Measurements from ENCODE around the gene SFI1.
A peak's percentile ranks its signal among the peaks of the same experiment; 100 is the strongest.

The SFI1 gene

DNA sequence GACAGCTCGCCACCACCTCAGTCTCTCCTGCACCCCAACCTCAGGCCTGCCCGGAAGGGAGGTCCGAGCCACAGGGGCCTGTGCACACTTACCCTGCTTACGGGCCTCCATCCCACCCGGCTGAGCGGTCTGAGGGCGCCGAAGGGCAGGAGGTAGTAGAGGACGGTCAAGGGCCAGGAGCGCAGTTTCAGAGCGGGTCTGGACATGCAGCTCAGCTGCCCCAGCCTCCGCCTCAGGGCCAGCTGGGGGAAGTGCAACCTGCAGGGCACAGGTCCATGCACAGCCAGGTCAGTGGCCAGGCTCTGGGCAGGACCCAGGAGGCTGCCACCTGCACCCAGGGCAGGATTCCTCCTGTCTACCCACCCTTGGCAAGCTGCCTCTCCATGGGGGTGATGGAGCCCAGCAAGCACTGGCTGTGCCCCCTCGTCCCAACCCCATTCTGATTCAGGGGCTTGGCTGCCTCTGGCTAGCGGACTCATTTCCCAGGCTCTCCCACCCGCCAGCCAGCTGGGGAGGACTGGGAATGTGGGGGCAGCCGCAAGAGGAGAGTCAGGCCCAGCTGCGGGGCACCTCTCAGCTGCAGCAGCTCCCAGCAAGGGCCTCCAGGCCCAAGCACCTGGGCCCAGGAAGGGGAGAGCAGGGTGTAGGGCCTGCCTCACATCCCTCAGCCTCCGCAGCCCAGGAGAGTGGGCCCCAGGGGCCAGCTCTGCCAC lies 127.4 kb downstream of the SFI1 start:
- Histone ChIP-seq H3K4me1 (ENCODE audit: insufficient read depth, low read length) (peaks cover 34% of the 10 kb centered on the region), H3K36me3 (ENCODE audit: insufficient read depth, low read length) (peaks cover 25% of the 10 kb centered on the region)

GRCh38 chr22:31625257-31625640 lies 128.9 kb downstream of the SFI1 start:
- H3K9ac ChIP-seq (ENCODE audit: low read length) = no peak overlapping the region
- H3K36me3 ChIP-seq (ENCODE audit: insufficient read depth, low read length) = peaks cover 11% of the 10 kb centered on the region

More for the DNA sequence above, 127.4 kb downstream of the SFI1 start:
- H3K9ac ChIP-seq (ENCODE audit: low read length) = no peak overlapping the region
- no peaks in the 10 kb centered on the region for H3K9me3 ChIP-seq (ENCODE audit: low read length)
- no peak overlapping the region for H3K27ac ChIP-seq (ENCODE audit: low read depth, low read length)
- H3K27me3 ChIP-seq (ENCODE audit: control insufficient read depth in 1 of 2, insufficient read depth in 2 of 2, low read length in 2 of 2) = no peaks in the 10 kb centered on the region
- no peak overlapping the region for H3K4me3 ChIP-seq (ENCODE audit: low read depth in 1 of 2, low read length in 2 of 2)

GRCh38 chr22:31625661-31626426 lies 129.5 kb downstream of the SFI1 start:
- Histone ChIP-seq H3K4me1 (ENCODE audit: insufficient read depth, low read length) (peaks cover 46% of the 10 kb centered on the region), H3K27ac (ENCODE audit: low read depth, low read length) (peak overlapping the region; percentile 49), H3K36me3 (ENCODE audit: insufficient read depth, low read length) (peaks cover 5% of the 10 kb centered on the region), H3K9ac (ENCODE audit: low read length) (no peak overlapping the region), H3K4me3 (ENCODE audit: low read depth in 1 of 2, low read length in 2 of 2) (peak overlapping the region in 1 of 2 donors; percentile 49), H3K9me3 (ENCODE audit: low read length) (no peaks in the 10 kb centered on the region), H3K27me3 (ENCODE audit: control insufficient read depth in 1 of 2, insufficient read depth in 2 of 2, low read length in 2 of 2) (no peaks in the 10 kb centered on the region)

More at GRCh38 chr22:31625257-31625640, 128.9 kb downstream of the SFI1 start:
- Histone ChIP-seq H3K9me3 (ENCODE audit: low read length) (no peaks in the 10 kb centered on the region), H3K4me1 (ENCODE audit: insufficient read depth, low read length) (peaks cover 45% of the 10 kb centered on the region), H3K27me3 (ENCODE audit: control insufficient read depth in 1 of 2, insufficient read depth in 2 of 2, low read length in 2 of 2) (no peaks in the 10 kb centered on the region), H3K4me3 (ENCODE audit: low read depth in 1 of 2, low read length in 2 of 2) (peak overlapping the region in 1 of 2 donors; percentile 49), H3K27ac (ENCODE audit: low read depth, low read length) (peak overlapping the region; percentile 49)

DNA sequence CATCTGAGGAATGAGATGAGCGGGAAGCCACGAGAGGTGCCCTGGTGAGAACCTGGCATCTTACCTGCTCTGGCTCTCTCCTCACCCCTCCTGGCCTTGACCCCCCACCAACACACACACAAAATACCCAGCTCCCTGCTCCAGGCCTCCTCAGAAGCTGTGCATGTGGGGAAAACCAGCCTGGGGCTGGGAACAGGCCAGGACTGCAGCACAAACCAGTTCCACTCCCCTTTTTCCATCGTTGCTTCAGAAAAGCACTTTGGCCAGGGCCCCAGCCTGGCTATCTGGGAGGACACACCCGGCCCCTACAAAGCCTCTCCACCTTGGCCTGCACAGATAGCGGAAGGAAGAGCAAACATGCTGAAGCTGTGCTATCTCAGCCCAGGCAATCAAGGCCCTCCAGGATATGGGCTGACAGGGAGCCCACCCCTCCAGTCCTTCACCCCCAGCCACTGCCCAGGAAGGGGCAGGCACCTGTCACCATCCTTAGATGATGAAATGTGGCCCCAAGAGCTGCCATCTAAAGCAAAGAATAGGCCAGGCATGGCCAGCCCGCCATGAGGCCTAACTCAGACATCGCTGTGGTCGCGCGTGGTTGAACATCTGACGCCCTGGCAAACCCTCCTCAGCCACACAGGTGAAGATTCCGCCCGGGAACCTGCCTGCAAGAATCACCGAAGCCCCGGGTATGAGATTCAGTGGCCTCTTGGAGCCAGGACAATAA lies 130.3 kb downstream of the SFI1 start:
- H3K27ac ChIP-seq (ENCODE audit: low read depth, low read length) = peak overlapping the region; percentile 16

GRCh38 chr22:31627223-31627731 lies 130.9 kb downstream of the SFI1 start:
- H3K4me1 ChIP-seq (ENCODE audit: insufficient read depth, low read length) = peaks cover 55% of the 10 kb centered on the region
- no peaks in the 10 kb centered on the region for H3K27me3 ChIP-seq (ENCODE audit: control insufficient read depth in 1 of 2, insufficient read depth in 2 of 2, low read length in 2 of 2)
- H3K9ac ChIP-seq (ENCODE audit: low read length) = no peak overlapping the region
- no peak overlapping the region for H3K27ac ChIP-seq (ENCODE audit: low read depth, low read length)
- no peak overlapping the region for H3K4me3 ChIP-seq (ENCODE audit: low read depth in 1 of 2, low read length in 2 of 2)
- H3K36me3 ChIP-seq (ENCODE audit: insufficient read depth, low read length) = no peaks in the 10 kb centered on the region
- no peaks in the 10 kb centered on the region for H3K9me3 ChIP-seq (ENCODE audit: low read length)

More for the DNA sequence above, 130.3 kb downstream of the SFI1 start:
- Histone ChIP-seq H3K4me3 (ENCODE audit: low read depth in 1 of 2, low read length in 2 of 2) (peak overlapping the region in 1 of 2 donors; percentile 15), H3K9me3 (ENCODE audit: low read length) (no peaks in the 10 kb centered on the region), H3K4me1 (ENCODE audit: insufficient read depth, low read length) (peaks cover 53% of the 10 kb centered on the region), H3K27me3 (ENCODE audit: control insufficient read depth in 1 of 2, insufficient read depth in 2 of 2, low read length in 2 of 2) (no peaks in the 10 kb centered on the region), H3K36me3 (ENCODE audit: insufficient read depth, low read length) (no peaks in the 10 kb centered on the region), H3K9ac (ENCODE audit: low read length) (no peak overlapping the region)

- Histone ChIP-seq H3K27ac (ENCODE audit: low read depth, low read length) (no peak overlapping the region), H3K4me3 (ENCODE audit: low read depth in 1 of 2, low read length in 2 of 2) (no peak overlapping the region), H3K9ac (ENCODE audit: low read length) (no peak overlapping the region), H3K4me1 (ENCODE audit: insufficient read depth, low read length) (peaks cover 55% of the 10 kb centered on the region), H3K9me3 (ENCODE audit: low read length) (no peaks in the 10 kb centered on the region), H3K27me3 (ENCODE audit: control insufficient read depth in 1 of 2, insufficient read depth in 2 of 2, low read length in 2 of 2) (no peaks in the 10 kb centered on the region), H3K36me3 (ENCODE audit: insufficient read depth, low read length) (no peaks in the 10 kb centered on the region)
Observed at GRCh38 chr22:31628362-31628761, 132.0 kb downstream of the SFI1 start.

- Histone ChIP-seq H3K4me1 (ENCODE audit: insufficient read depth, low read length) (peaks cover 55% of the 10 kb centered on the region), H3K36me3 (ENCODE audit: insufficient read depth, low read length) (no peaks in the 10 kb centered on the region), H3K27me3 (ENCODE audit: control insufficient read depth in 1 of 2, insufficient read depth in 2 of 2, low read length in 2 of 2) (no peaks in the 10 kb centered on the region), H3K27ac (ENCODE audit: low read depth, low read length) (no peak overlapping the region), H3K9me3 (ENCODE audit: low read length) (no peaks in the 10 kb centered on the region), H3K9ac (ENCODE audit: low read length) (peak overlapping the region; percentile 9), H3K4me3 (ENCODE audit: low read depth in 1 of 2, low read length in 2 of 2) (peak overlapping the region in 1 of 2 donors; percentile 65)
Observed at GRCh38 chr22:31628969-31629708, 132.8 kb downstream of the SFI1 start.

DNA sequence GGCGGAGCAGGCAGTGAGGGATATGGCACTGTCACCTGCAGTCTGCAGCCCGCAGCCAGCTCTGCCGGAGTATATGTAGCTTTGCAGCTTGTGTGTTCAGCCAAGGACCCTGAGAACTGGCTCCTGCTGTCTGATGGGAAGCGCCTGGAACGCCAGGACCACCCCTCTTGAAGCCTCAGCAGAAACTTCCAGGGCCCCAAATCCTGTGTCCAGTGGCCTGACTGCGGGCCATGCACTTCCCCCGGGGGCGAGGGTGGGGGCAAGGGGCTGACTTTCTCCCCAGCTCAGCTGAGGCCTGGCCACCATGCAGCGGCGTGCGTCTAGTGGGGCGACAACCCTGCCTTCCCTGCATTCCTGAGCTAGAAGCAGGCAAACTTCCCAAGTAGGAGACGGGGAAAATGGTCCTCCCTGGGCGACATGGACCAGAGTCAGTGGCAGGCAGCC lies 133.4 kb downstream of the SFI1 start:
- Histone ChIP-seq H3K4me3 (ENCODE audit: low read depth in 1 of 2, low read length in 2 of 2) (peak overlapping the region; percentile 65 to 91), H3K27ac (ENCODE audit: low read depth, low read length) (peak overlapping the region; percentile 90), H3K36me3 (ENCODE audit: insufficient read depth, low read length) (no peaks in the 10 kb centered on the region), H3K27me3 (ENCODE audit: control insufficient read depth in 1 of 2, insufficient read depth in 2 of 2, low read length in 2 of 2) (no peaks in the 10 kb centered on the region), H3K9me3 (ENCODE audit: low read length) (no peaks in the 10 kb centered on the region), H3K4me1 (ENCODE audit: insufficient read depth, low read length) (peaks cover 52% of the 10 kb centered on the region), H3K9ac (ENCODE audit: low read length) (peak overlapping the region; percentile 9)

DNA sequence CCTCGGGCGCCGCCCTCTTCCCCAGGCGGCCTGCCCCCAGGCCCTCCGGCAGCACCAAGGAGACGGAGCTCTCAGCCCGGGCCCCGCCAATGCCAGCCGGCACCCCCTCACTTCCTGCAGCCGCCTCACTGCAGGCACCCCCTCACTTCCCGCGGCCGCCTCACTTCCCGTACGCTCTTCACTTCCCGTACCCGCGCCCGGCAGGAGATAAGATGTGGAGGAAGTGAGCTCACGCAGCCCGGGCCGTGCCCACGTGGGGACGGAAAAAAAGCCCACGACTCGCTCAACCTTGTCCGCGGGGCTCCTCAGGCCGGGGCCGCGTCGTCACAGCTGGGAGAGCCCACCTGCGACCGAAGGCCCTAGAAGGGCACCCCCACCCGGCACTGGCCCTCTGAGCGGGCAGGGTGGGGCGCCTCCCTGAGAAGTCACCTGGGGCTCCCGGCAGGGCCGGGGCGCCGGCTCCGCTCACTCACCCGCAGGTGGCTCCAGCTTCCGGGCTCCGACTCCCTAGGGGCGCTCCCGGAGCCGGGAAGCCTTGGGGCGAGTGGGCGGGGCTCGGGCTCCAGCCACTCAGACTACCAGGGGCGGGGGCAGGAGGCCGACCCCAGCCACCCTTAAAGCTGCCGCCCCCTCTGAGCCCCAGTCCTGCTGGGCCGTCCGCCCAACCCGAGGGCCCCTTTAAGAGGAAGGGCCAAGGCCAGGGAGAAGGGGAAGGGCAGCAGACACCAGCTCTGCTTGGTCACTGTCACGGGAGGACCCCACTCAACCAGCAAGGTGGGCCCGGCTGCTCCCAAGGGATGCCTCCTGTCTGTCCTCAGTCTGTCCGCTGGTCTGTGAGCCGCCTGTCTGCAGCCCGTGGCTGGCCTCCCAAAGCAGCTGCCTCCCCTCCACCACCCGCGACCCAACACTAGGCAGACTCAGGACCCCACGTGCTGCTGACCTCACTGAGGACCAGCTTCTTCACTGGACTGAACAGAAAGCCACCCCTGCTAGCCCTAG lies 134.3 kb downstream of the SFI1 start:
- Histone ChIP-seq H3K27me3 (ENCODE audit: control insufficient read depth in 1 of 2, insufficient read depth in 2 of 2, low read length in 2 of 2) (no peaks in the 10 kb centered on the region), H3K9me3 (ENCODE audit: low read length) (no peaks in the 10 kb centered on the region), H3K4me3 (ENCODE audit: low read depth in 1 of 2, low read length in 2 of 2) (peak overlapping the region; percentile 65 to 91), H3K4me1 (ENCODE audit: insufficient read depth, low read length) (peaks cover 44% of the 10 kb centered on the region), H3K27ac (ENCODE audit: low read depth, low read length) (peak overlapping the region; percentile 90), H3K36me3 (ENCODE audit: insufficient read depth, low read length) (no peaks in the 10 kb centered on the region), H3K9ac (ENCODE audit: low read length) (peak overlapping the region; percentile 53)

DNA sequence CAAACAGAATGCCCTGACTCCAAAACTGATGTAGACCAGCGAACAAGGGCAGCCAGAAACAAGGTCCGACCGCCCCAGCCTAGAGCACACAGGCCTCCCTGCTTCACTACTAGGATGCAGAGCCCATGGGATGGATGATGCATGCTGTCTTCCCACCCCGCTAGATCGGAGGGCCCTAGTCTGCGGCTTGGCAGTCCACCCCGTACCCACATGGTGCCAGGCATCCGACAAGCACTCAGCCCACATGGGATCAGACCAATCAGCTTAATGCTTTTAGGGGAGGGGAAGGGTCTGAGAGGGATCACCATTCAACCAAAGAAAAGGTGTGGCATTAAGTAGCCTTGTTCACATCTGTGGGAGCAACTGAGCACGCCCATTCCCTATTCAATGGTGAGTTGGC lies 135.1 kb downstream of the SFI1 start:
- H3K27ac ChIP-seq (ENCODE audit: low read depth, low read length) = peak overlapping the region; percentile 90

More for the DNA sequence above, 135.1 kb downstream of the SFI1 start:
- Histone ChIP-seq H3K9ac (ENCODE audit: low read length) (peak overlapping the region; percentile 53), H3K4me3 (ENCODE audit: low read depth in 1 of 2, low read length in 2 of 2) (peak overlapping the region in 1 of 2 donors; percentile 65), H3K36me3 (ENCODE audit: insufficient read depth, low read length) (no peaks in the 10 kb centered on the region), H3K9me3 (ENCODE audit: low read length) (no peaks in the 10 kb centered on the region), H3K27me3 (ENCODE audit: control insufficient read depth in 1 of 2, insufficient read depth in 2 of 2, low read length in 2 of 2) (no peaks in the 10 kb centered on the region), H3K4me1 (ENCODE audit: insufficient read depth, low read length) (peaks cover 36% of the 10 kb centered on the region)
